H1 (cell line): ENCODE data around the gene DRD5. TPM values are rescaled to one million over a fixed set of nuclear protein-coding genes. Genes with fewer than 3 reads are reported as not detected.

Source experiments
- BACH1 ChIP-seq: IDR thresholded peaks from 2 replicates; pipeline ENCODE4 v1.6.1; 2012; ENCODE audit warnings: low read length, improper control_type of control experiment
- RBBP5 ChIP-seq: IDR thresholded peaks from 2 replicates; pipeline ENCODE4 v1.7.1; 2012; ENCODE audit warnings: low read depth, mild to moderate bottlenecking, inconsistent platforms, low read length, moderate library complexity, borderline replicate concordance
- RXRA ChIP-seq: IDR thresholded peaks from 2 replicates; pipeline ENCODE4 v1.6.1; 2011; ENCODE audit warnings: low read depth, mild to moderate bottlenecking, low read length, moderate library complexity; ENCODE audit not compliant: insufficient read depth
- polyA plus RNA-seq, 7 experiments: library from polyadenylated mRNA; depleted of rRNA in 3 of 7; stranded (reverse) in 5 of 7; unstranded in 2 of 7; fragments of >200 nt in 5 of 7; fragments of 200-250 nt in 2 of 7; gene quantifications; 1 replicate in 5 of 7; 2 replicates in 1 of 7; 4 replicates in 1 of 7; pipeline versions ENCODE4 v1.2.1 to v1.2.3, GENCODE V29; 2011 to 2013; ENCODE audit warnings: missing spikeins in 2 of 7, mixed read lengths in 2 of 7
- total RNA-seq: library from RNA; stranded (reverse); fragmentation: NEBNext Ultra II Directional; extraction: Animal tissue kit (Norgen Biotek cat#: 25700); gene quantifications from 2 replicates; pipeline ENCODE4 v1.2.1, GENCODE V29; 2021

Gene DRD5
- total and polyA plus RNA-seq, 2 of the 8 experiments (the other 6 are each of a cell fraction or from before 2014, with no cell fraction given) = 0.11 to 0.21 TPM

DNA sequence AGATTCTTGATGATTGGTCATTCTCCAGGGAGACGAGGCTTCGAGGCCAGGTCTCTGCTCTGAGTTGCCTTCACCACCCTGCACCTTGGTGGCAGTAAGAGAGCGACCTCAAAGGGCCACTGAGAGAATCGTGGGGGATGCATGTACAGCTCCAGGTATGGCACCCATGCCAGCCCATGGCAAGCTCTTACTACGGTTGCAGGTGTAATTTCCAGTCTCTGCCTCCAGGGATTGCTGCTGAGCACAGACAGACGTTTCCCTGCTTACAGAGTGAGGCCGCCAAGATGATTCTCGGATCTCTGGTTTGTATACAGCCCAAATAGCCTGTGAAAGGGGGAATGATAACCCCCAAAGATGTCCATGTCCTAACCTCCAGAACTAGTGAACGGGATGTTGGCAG lies 16.3 kb upstream of the DRD5 start (continued):
- TF ChIP-seq BACH1 (no peak), RBBP5 (no peak), RXRA (no peak)
- TF ChIP-seq, all 59 proteins: peak for 2
